ENCODE measurements around the gene OPRD1. TPM values are rescaled to one million over a fixed set of nuclear protein-coding genes. Genes with fewer than 3 reads are reported as not detected.

Gene OPRD1
- total RNA-seq, 1 experiment from 2014 or later = not detected

- Histone ChIP-seq H3K79me2 (ENCODE audit: low read depth) (no peaks in the 10 kb centered on the region), H3K27me3 (ENCODE audit: insufficient read depth, low read depth) (no peaks in the 10 kb centered on the region), H3K4me3 (no peak overlapping the region), H3F3A (ENCODE audit: insufficient read depth, low read depth) (no peaks in the 10 kb centered on the region), H3K9me3 (ENCODE audit: insufficient read depth, low read depth) (no peaks in the 10 kb centered on the region), H3K9me2 (ENCODE audit: insufficient read depth) (no peaks in the 10 kb centered on the region), H3K36me3 (ENCODE audit: low read depth) (no peaks in the 10 kb centered on the region), H2AFZ (no peak overlapping the region), H4K20me1 (ENCODE audit: insufficient read depth) (no peaks in the 10 kb centered on the region), H3K4me2 (no peak overlapping the region), H3K27ac (no peak overlapping the region), H3K4me1 (replicated peaks; ENCODE audit: insufficient read depth) (no peaks in the 10 kb centered on the region)
- ChIA-PET CTCF (no interaction called here), POLR2A (ENCODE audit: unreplicated experiment) (no interaction called here)
- no peak for TF ChIP-seq CTCF (conservative IDR thresholded peaks at IDR 0.05)
- no peak for TF ChIP-seq EZH2 (IDR thresholded peaks at IDR 0.05; ENCODE audit: low read depth)
- DNase-seq = no peak
- intact Hi-C loops (cut with micrococcal nuclease; ENCODE audit: unreplicated experiment) = no loop called here
- no TSS peak for BruUV-seq (replicated peaks)
Measured at GRCh38 chr1:28894785-28895184, 82.8 kb downstream of the OPRD1 start.

- CTCF ChIA-PET = no interaction called here
- BruUV-seq (replicated peaks) = no TSS peak
- no peaks in the 10 kb centered on the region for H3K9me2 ChIP-seq (ENCODE audit: insufficient read depth)
Measured at GRCh38 chr1:28895896-28896608, 84.1 kb downstream of the OPRD1 start.

GRCh38 chr1:28896609-28896986, 84.6 kb downstream of the OPRD1 start:
- Histone ChIP-seq H3K27ac (no peak overlapping the region), H4K20me1 (ENCODE audit: insufficient read depth) (no peaks in the 10 kb centered on the region), H3K9me3 (ENCODE audit: insufficient read depth, low read depth) (no peaks in the 10 kb centered on the region), H3K9me2 (ENCODE audit: insufficient read depth) (no peaks in the 10 kb centered on the region), H3K79me2 (ENCODE audit: low read depth) (no peaks in the 10 kb centered on the region), H3K4me3 (no peak overlapping the region), H3K27me3 (ENCODE audit: insufficient read depth, low read depth) (no peaks in the 10 kb centered on the region), H3K4me1 (replicated peaks; ENCODE audit: insufficient read depth) (no peaks in the 10 kb centered on the region), H3F3A (ENCODE audit: insufficient read depth, low read depth) (no peaks in the 10 kb centered on the region), H3K4me2 (no peak overlapping the region), H3K36me3 (ENCODE audit: low read depth) (no peaks in the 10 kb centered on the region), H2AFZ (no peak overlapping the region)
- no peak for TF ChIP-seq CTCF (conservative IDR thresholded peaks at IDR 0.05)
- no peak for TF ChIP-seq EZH2 (IDR thresholded peaks at IDR 0.05; ENCODE audit: low read depth)
- POLR2A ChIA-PET (ENCODE audit: unreplicated experiment) = no interaction called here
- CTCF ChIA-PET = no interaction called here
- DNase-seq = no peak
- no TSS peak for BruUV-seq (replicated peaks)
- intact Hi-C loops (cut with micrococcal nuclease; ENCODE audit: unreplicated experiment) = no loop called here

More at GRCh38 chr1:28895896-28896608, 84.1 kb downstream of the OPRD1 start:
- no peaks in the 10 kb centered on the region for H3K9me3 ChIP-seq (ENCODE audit: insufficient read depth, low read depth)
- no peak overlapping the region for H3K4me2 ChIP-seq
- no peaks in the 10 kb centered on the region for H3K36me3 ChIP-seq (ENCODE audit: low read depth)
- H2AFZ ChIP-seq = no peak overlapping the region
- POLR2A ChIA-PET (ENCODE audit: unreplicated experiment) = no interaction called here
- no peaks in the 10 kb centered on the region for H3K79me2 ChIP-seq (ENCODE audit: low read depth)
- no peaks in the 10 kb centered on the region for H3K27me3 ChIP-seq (ENCODE audit: insufficient read depth, low read depth)
- H4K20me1 ChIP-seq (ENCODE audit: insufficient read depth) = no peaks in the 10 kb centered on the region
- no peak overlapping the region for H3K4me3 ChIP-seq
- H3F3A ChIP-seq (ENCODE audit: insufficient read depth, low read depth) = no peaks in the 10 kb centered on the region
- no peak for DNase-seq
- intact Hi-C loops (cut with micrococcal nuclease; ENCODE audit: unreplicated experiment) = no loop called here
- H3K4me1 ChIP-seq (replicated peaks; ENCODE audit: insufficient read depth) = no peaks in the 10 kb centered on the region
- H3K27ac ChIP-seq = no peak overlapping the region
- TF ChIP-seq CTCF (conservative IDR thresholded peaks at IDR 0.05) (no peak), EZH2 (IDR thresholded peaks at IDR 0.05; ENCODE audit: low read depth) (no peak)
